ENCODE measurements around the gene RWDD4. TPM values are rescaled to one million over a fixed set of nuclear protein-coding genes. Genes with fewer than 3 reads are reported as not detected.
"Not testable (repeated sequence)": the region's sequence is repeated elsewhere in the genome, so short reads cannot be mapped to it uniquely, and the experiment has no call there.

Gene RWDD4
- total RNA-seq, 1 donor from 2014 or later = 20.6 TPM

GRCh38 chr4:183633476-183634400, 25.2 kb downstream of the RWDD4 start:
- H3K4me3 Mint-ChIP-seq (ENCODE audit: unreplicated experiment) = no peak overlapping the region
- H3K9me3 Mint-ChIP-seq (ENCODE audit: unreplicated experiment) = no peaks in the 10 kb centered on the region
- H3K27ac Mint-ChIP-seq (ENCODE audit: unreplicated experiment) = peak overlapping the region; percentile 76

GRCh38 chr4:183632689-183633088, 26.3 kb downstream of the RWDD4 start:
- H3K9me3 Mint-ChIP-seq (ENCODE audit: unreplicated experiment) = no peaks in the 10 kb centered on the region
- TF ChIP-seq CTCF (IDR thresholded peaks at IDR 0.05) = no peak
- H3K27ac Mint-ChIP-seq (ENCODE audit: unreplicated experiment) = no peak overlapping the region
- DNase-seq (ENCODE audit: extremely low spot score, unreplicated experiment) = no peak
- H3K36me3 Mint-ChIP-seq (ENCODE audit: unreplicated experiment) = no peaks in the 10 kb centered on the region
- no peak overlapping the region for H3K4me3 Mint-ChIP-seq (ENCODE audit: unreplicated experiment)
- H3K4me1 Mint-ChIP-seq (ENCODE audit: unreplicated experiment) = peaks cover 33% of the 10 kb centered on the region
- H3K27me3 Mint-ChIP-seq (ENCODE audit: unreplicated experiment) = no peaks in the 10 kb centered on the region

More at GRCh38 chr4:183633476-183634400, 25.2 kb downstream of the RWDD4 start:
- Mint-ChIP-seq H3K36me3 (ENCODE audit: unreplicated experiment) (no peaks in the 10 kb centered on the region), H3K4me1 (ENCODE audit: unreplicated experiment) (peaks cover 41% of the 10 kb centered on the region), H3K27me3 (ENCODE audit: unreplicated experiment) (no peaks in the 10 kb centered on the region)
- no peak for DNase-seq (ENCODE audit: extremely low spot score, unreplicated experiment)
- no peak for TF ChIP-seq CTCF (IDR thresholded peaks at IDR 0.05)

- Mint-ChIP-seq H3K36me3 (ENCODE audit: unreplicated experiment) (no peaks in the 10 kb centered on the region), H3K9me3 (ENCODE audit: unreplicated experiment) (no peaks in the 10 kb centered on the region), H3K27ac (ENCODE audit: unreplicated experiment) (no peak overlapping the region), H3K4me1 (ENCODE audit: unreplicated experiment) (peaks cover 23% of the 10 kb centered on the region), H3K27me3 (ENCODE audit: unreplicated experiment) (no peaks in the 10 kb centered on the region), H3K4me3 (ENCODE audit: unreplicated experiment) (no peak overlapping the region)
- no peak for DNase-seq (ENCODE audit: extremely low spot score, unreplicated experiment)
- no peak for TF ChIP-seq CTCF (IDR thresholded peaks at IDR 0.05)
Observed at GRCh38 chr4:183631577-183632198, 27.3 kb downstream of the RWDD4 start.

GRCh38 chr4:183627979-183628588, 30.9 kb downstream of the RWDD4 start:
- no peaks in the 10 kb centered on the region for H3K9me3 Mint-ChIP-seq (ENCODE audit: unreplicated experiment)
- H3K36me3 Mint-ChIP-seq (ENCODE audit: unreplicated experiment) = no peaks in the 10 kb centered on the region
- no peak for TF ChIP-seq CTCF (IDR thresholded peaks at IDR 0.05)
- H3K4me3 Mint-ChIP-seq (ENCODE audit: unreplicated experiment) = no peak overlapping the region
- H3K27me3 Mint-ChIP-seq (ENCODE audit: unreplicated experiment) = no peaks in the 10 kb centered on the region
- DNase-seq (ENCODE audit: extremely low spot score, unreplicated experiment) = no peak
- H3K27ac Mint-ChIP-seq (ENCODE audit: unreplicated experiment) = no peak overlapping the region
- H3K4me1 Mint-ChIP-seq (ENCODE audit: unreplicated experiment) = no peaks in the 10 kb centered on the region

- H3K36me3 Mint-ChIP-seq (ENCODE audit: unreplicated experiment); H3K27me3 Mint-ChIP-seq (ENCODE audit: unreplicated experiment); H3K9me3 Mint-ChIP-seq (ENCODE audit: unreplicated experiment); H3K4me1 Mint-ChIP-seq (ENCODE audit: unreplicated experiment); H3K4me3 Mint-ChIP-seq (ENCODE audit: unreplicated experiment); H3K27ac Mint-ChIP-seq (ENCODE audit: unreplicated experiment); DNase-seq (ENCODE audit: extremely low spot score, unreplicated experiment): not testable (repeated sequence)
Observed at GRCh38 chr4:183627286-183627685, 31.7 kb downstream of the RWDD4 start.

Data from osteocyte (in vitro differentiated cells).